ENCODE data around the gene AIFM3.
"Not testable (repeated sequence)": the region's sequence is repeated elsewhere in the genome, so short reads cannot be mapped to it uniquely, and the experiment has no call there.

AIFM3 gene

DNA sequence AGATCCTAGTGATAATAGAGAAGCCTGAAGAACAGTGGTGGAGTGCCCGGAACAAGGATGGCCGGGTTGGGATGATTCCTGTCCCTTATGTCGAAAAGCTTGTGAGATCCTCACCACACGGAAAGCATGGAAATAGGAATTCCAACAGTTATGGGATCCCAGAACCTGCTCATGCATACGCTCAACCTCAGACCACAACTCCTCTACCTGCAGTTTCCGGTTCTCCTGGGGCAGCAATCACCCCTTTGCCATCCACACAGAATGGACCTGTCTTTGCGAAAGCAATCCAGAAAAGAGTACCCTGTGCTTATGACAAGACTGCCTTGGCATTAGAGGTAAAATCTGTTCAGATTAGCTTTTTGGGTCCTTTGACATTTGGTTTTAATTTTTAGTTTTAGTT lies 33.1 kb upstream of the AIFM3 start:
- H3K27ac ChIP-seq (ENCODE audit: low read depth, low read length): no peak overlapping the region
- H3K27me3 ChIP-seq (ENCODE audit: control insufficient read depth, insufficient read depth, low read length): no peaks in the 10 kb centered on the region
- H3K4me3 ChIP-seq (ENCODE audit: low read length): no peak overlapping the region
- H3K36me3 ChIP-seq (ENCODE audit: control insufficient read depth, insufficient read depth, low read length): peaks cover 17% of the 10 kb centered on the region
- H3K9ac ChIP-seq (ENCODE audit: low read length): no peak overlapping the region
- peaks cover 7% of the 10 kb centered on the region for H3K4me1 ChIP-seq (ENCODE audit: control insufficient read depth, insufficient read depth, low read length)

DNA sequence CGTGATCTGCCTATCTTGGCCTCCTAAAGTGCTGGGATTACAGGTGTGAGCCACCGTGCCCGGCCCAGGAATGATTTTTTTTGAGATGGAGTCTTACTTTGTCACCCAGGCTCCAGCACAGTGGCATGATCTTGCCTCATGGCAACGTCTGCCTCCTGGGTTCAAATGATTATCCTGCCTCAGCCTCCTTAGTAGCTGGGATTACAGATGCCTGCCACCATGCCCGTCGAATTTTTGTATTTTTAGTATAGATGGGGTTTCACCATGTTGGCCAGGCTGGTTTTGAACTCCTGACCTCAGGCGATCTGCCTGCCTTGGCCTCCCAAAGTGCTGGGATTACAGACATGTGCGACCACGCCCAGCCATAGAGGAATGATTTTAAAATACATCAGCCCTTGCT lies 32.0 kb upstream of the AIFM3 start:
- not testable (repeated sequence) for H3K9ac ChIP-seq (ENCODE audit: low read length); H3K27me3 ChIP-seq (ENCODE audit: control insufficient read depth, insufficient read depth, low read length); H3K27ac ChIP-seq (ENCODE audit: low read depth, low read length); H3K4me3 ChIP-seq (ENCODE audit: low read length); H3K4me1 ChIP-seq (ENCODE audit: control insufficient read depth, insufficient read depth, low read length)
- peaks cover 17% of the 10 kb centered on the region for H3K36me3 ChIP-seq (ENCODE audit: control insufficient read depth, insufficient read depth, low read length)

DNA sequence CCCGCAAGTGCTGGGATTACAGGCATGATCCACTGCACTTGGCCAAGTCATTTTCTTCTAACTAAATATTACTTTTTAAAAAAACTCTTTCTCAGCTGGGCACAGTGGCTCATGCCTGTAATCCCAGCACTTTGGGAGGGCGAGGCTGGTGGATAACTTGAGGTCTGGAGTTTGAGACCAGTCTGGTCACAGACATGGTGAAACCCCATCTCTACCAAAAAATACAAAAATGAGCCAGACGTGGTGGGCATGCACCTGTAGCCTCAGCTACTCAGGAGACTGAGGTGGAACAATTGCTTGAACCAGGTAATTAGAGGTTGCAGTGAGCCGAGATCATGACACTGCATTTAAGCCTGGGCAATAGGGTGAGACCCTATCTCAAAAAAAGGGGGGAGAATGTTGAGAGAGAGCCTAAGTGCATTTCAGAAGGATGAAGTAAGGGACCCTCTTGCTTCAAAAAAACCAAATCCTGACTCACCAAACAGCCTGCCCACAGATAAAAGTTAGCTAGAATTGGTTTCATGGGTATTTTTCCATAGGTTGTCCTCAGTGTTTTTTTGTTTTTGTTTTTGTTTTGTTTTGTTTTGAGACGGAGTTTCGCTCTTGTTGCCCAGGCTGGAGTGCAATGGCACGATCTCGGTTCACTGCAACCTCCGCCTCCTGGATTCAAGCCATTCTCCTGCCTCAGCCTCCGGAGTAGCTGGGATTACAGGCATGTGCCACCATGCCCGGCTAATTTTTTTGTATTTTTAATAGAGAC lies 31.1 kb upstream of the AIFM3 start:
- H3K36me3 ChIP-seq (ENCODE audit: control insufficient read depth, insufficient read depth, low read length): peaks cover 17% of the 10 kb centered on the region
- not testable (repeated sequence) for H3K27me3 ChIP-seq (ENCODE audit: control insufficient read depth, insufficient read depth, low read length); H3K4me1 ChIP-seq (ENCODE audit: control insufficient read depth, insufficient read depth, low read length); H3K4me3 ChIP-seq (ENCODE audit: low read length); H3K9ac ChIP-seq (ENCODE audit: low read length); H3K27ac ChIP-seq (ENCODE audit: low read depth, low read length)

DNA sequence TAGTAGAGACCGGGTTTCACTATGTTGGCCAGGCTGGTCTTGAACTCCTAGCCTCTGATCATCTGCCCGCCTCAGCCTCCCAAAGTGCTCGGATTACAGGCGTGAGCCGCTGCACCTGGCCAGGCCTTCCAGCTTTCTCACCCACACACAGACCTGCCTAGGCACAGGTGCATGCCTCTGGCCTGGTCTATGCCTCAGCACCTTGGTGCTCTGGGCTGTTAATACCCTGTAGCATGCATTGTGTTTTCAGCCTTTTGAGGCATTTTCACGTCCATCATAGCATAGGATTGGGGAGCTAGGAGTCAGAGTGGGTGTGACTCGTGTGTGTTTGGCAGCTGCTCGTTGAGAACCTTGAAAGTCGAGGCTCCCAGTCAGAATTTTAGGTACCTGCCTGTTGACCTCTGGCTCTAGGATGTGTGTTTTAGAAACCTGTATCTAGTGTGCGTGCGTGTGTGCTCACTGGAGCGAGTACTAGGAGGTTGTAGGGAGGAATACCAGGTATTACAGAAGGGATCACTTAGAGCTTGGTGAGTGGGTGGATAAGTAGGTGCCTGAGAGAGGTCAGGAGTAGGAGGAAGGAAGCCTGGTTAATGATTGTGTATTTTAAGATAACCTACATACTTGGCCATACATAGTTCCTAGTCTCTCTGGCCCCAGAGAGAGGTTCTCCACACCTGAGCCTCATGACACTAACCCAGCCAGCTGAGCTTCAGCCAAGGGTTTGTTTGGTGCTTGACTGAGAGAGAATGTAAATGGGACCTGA lies 29.8 kb upstream of the AIFM3 start:
- Histone ChIP-seq H3K4me1 (ENCODE audit: control insufficient read depth, insufficient read depth, low read length) (peaks cover 7% of the 10 kb centered on the region), H3K27ac (ENCODE audit: low read depth, low read length) (no peak overlapping the region), H3K27me3 (ENCODE audit: control insufficient read depth, insufficient read depth, low read length) (no peaks in the 10 kb centered on the region), H3K4me3 (ENCODE audit: low read length) (peak overlapping the region; percentile 28), H3K9ac (ENCODE audit: low read length) (no peak overlapping the region), H3K36me3 (ENCODE audit: control insufficient read depth, insufficient read depth, low read length) (peaks cover 17% of the 10 kb centered on the region)

DNA sequence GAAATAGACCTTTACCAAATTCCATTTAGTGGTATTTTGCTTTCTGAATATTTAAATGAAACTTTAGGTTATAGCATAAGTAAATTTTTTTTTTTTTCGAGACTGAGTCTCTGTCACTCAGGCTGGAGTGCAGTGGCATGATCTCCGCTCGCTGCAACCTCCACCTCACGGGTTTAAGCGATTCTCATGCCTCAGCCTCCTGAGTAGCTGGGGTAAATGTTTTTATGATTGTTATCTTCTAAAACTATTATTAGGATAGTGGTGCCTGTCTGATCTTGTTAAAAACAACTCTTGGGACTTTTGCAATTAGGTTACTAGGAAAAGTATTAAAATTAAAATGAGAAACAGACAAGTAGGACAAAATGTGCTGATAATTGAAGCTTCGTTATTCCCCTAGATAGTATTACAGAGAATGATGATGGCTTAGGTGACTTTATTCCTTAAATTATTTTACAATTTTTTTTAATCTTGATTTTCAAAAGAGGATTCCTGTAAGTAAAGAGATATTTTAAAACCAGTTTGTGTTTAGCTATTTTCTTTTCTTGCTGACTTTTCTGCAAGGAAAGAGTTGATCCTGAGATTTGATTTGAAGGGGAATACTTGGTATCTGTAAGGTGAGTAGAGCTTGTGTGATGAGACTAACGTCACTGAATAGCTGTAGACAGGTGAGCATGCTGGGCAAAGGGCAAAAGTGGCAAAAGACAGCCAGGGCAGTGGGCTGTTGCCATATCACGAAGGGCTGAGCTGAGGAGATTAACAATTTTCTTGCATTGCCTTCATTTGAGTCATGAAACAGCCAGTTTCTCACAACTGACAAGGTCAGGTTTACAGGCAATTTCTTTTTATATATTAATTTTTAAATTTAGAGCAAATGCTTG lies 29.0 kb upstream of the AIFM3 start:
- Histone ChIP-seq H3K27me3 (ENCODE audit: control insufficient read depth, insufficient read depth, low read length) (no peaks in the 10 kb centered on the region), H3K4me1 (ENCODE audit: control insufficient read depth, insufficient read depth, low read length) (peaks cover 7% of the 10 kb centered on the region), H3K36me3 (ENCODE audit: control insufficient read depth, insufficient read depth, low read length) (peaks cover 17% of the 10 kb centered on the region), H3K9ac (ENCODE audit: low read length) (no peak overlapping the region), H3K27ac (ENCODE audit: low read depth, low read length) (no peak overlapping the region), H3K4me3 (ENCODE audit: low read length) (no peak overlapping the region)

DNA sequence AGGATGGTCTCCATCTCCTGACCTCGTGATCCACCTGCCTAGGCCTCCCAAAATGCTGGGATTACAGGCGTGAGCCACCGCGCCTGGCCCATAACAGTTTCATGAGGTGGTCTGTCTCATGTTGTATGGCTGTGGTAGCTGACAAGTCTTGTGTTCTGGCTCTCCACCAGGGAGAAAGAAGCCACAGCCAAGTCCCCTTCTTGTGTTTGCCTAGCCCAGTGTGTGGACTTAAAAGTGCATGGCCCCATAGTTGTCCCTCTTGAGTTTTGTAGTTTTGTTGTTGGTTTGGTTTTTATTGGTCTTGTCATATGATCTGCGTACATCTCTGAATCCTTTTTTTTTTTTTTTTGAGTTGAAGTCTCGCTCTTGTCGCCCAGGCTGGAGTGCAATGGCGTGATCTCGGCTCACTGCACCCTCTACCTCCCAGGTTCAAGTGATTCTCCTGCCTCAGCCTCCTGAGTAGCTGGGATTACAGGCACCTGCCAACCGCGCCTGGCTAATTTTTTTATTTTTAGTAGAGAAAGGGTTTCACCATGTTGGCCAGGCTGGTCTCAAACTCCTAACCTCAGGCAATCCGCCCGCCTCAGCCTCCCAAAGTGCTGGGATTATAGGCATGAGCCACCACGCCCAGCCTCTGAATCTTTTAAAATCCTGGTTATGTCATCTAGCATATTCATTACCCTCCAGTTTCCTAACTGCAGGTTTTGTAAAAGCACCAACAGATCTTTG lies 27.4 kb upstream of the AIFM3 start:
- not testable (repeated sequence) for H3K4me3 ChIP-seq (ENCODE audit: low read length); H3K27ac ChIP-seq (ENCODE audit: low read depth, low read length); H3K9ac ChIP-seq (ENCODE audit: low read length); H3K27me3 ChIP-seq (ENCODE audit: control insufficient read depth, insufficient read depth, low read length); H3K4me1 ChIP-seq (ENCODE audit: control insufficient read depth, insufficient read depth, low read length)
- peaks cover 11% of the 10 kb centered on the region for H3K36me3 ChIP-seq (ENCODE audit: control insufficient read depth, insufficient read depth, low read length)

DNA sequence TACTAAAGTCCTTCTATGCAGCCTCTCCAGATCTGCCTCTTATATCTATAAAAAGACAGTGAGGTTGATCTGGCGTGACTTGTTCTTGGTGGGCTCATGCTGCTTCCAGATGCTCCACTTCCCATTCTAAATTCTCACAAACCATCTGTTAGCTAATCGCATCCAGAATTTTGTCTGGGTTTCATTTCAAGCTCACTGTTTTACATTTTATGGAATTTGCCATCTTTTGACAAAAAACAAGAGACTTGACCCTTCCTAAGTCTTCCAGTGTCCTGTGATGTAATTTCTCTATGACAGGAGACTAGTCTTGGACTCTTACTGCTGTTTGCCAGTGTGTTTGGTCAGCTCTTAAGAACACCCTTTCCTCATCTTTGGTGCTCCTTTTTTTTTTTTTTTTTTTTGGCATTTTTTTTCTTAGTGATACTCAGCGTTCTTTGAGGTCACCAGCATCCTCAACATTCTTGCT lies 26.8 kb upstream of the AIFM3 start:
- no peaks in the 10 kb centered on the region for H3K27me3 ChIP-seq (ENCODE audit: control insufficient read depth, insufficient read depth, low read length)
- H3K36me3 ChIP-seq (ENCODE audit: control insufficient read depth, insufficient read depth, low read length): peaks cover 11% of the 10 kb centered on the region
- H3K4me1 ChIP-seq (ENCODE audit: control insufficient read depth, insufficient read depth, low read length): peaks cover 7% of the 10 kb centered on the region
- H3K27ac ChIP-seq (ENCODE audit: low read depth, low read length): no peak overlapping the region
- H3K9ac ChIP-seq (ENCODE audit: low read length): no peak overlapping the region
- no peak overlapping the region for H3K4me3 ChIP-seq (ENCODE audit: low read length)

DNA sequence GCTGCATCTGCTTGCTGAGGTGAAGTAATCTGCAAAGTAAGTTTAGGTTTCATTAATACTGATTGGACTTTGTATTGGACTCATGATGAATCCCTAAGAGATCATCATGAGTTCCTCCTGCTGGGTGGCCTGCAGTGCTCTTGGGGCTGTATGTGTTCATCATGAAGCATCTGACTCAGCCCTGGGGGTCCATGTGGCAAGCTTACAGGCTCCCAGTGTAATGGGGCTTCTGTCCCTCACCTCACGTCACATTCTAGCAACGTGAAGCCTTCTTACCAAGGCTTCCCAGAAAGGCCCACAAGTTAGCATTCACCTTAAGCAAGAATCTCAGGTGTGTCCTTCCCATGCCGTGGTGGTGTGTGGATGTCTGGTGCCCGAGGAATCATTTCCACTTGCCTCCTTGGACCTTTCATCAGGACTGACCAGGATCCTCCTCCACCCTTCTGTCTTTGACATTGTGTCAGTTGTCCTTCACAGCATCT lies 26.1 kb upstream of the AIFM3 start:
- H3K9ac ChIP-seq (ENCODE audit: low read length): no peak overlapping the region
- H3K27me3 ChIP-seq (ENCODE audit: control insufficient read depth, insufficient read depth, low read length): no peaks in the 10 kb centered on the region
- no peak overlapping the region for H3K27ac ChIP-seq (ENCODE audit: low read depth, low read length)
- H3K36me3 ChIP-seq (ENCODE audit: control insufficient read depth, insufficient read depth, low read length): peaks cover 8% of the 10 kb centered on the region
- H3K4me1 ChIP-seq (ENCODE audit: control insufficient read depth, insufficient read depth, low read length): peaks cover 7% of the 10 kb centered on the region
- no peak overlapping the region for H3K4me3 ChIP-seq (ENCODE audit: low read length)

DNA sequence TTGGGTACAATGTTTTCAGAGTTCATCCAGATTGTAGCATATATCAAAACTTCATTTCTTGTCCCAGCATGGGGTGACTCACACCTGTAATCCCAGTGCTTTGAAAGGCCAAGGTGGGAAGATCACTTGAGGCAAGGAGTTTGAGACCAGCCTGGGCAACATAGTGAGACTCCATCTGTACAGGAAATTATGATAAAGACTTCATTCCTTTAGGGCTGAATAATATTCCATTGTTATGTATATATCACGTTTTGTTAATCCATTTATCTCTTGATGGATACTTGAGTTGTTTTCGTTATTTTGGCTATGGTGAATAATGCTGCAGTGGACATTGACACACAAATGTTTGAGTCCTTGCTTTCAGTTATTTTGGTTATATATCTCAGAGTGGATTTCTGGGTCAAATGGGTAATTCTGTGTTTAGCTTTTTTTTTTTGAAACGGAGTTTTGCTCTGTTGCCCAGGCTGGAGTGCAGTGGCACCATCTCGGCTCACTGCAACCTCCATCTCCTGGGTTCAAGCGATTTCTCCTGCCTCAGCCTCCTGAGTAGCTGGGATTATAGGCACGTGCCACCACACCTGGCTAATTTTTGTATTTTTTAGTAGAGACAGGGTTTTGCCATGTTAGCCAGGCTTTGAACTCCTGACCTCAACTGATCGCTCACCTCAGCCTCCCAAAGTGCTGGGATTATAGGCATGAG lies 24.7 kb upstream of the AIFM3 start:
- not testable (repeated sequence) for H3K36me3 ChIP-seq (ENCODE audit: control insufficient read depth, insufficient read depth, low read length); H3K27me3 ChIP-seq (ENCODE audit: control insufficient read depth, insufficient read depth, low read length); H3K9ac ChIP-seq (ENCODE audit: low read length); H3K4me3 ChIP-seq (ENCODE audit: low read length); H3K4me1 ChIP-seq (ENCODE audit: control insufficient read depth, insufficient read depth, low read length); H3K27ac ChIP-seq (ENCODE audit: low read depth, low read length)

DNA sequence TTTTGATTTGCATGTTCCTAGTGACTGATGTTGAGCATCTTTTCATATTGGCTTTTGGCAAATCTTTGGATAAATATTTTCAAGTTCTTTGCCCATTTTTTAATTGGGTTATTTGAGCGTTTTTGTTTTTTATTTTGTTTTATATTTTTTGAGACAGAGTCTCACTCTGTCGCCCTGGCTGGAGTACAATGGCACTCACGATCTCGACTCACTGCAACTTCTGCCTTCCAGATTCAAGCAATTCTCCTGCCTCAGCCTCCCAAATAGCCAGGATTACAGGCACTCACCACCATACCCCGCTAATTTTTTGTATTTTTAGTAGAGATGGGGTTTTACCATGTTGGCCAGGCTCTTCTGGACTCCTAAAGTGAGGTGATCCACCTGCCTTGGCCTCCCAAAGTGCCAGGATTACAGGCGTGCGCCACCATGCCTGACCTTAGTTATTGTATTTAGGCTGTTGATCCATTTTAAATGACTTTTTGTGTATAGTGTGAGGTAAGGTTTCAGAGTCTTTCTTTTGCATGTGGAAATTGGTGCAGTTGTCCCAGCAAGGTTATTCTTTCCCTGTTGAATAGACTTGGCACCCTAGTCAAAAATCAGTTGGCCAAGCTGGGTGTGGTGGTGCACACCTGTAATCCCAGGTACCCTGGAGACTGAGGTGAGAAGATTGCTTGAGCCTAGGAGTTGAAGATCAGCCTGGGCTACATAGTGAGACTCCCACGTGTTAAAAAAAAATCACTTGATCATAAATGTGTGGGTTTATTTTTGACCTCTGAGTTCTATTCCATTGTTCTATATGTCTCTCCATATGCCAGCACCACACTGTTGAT lies 23.7 kb upstream of the AIFM3 start:
- H3K9ac ChIP-seq (ENCODE audit: low read length): no peak overlapping the region
- H3K36me3 ChIP-seq (ENCODE audit: control insufficient read depth, insufficient read depth, low read length): no peaks in the 10 kb centered on the region
- no peaks in the 10 kb centered on the region for H3K27me3 ChIP-seq (ENCODE audit: control insufficient read depth, insufficient read depth, low read length)
- no peaks in the 10 kb centered on the region for H3K4me1 ChIP-seq (ENCODE audit: control insufficient read depth, insufficient read depth, low read length)
- no peak overlapping the region for H3K4me3 ChIP-seq (ENCODE audit: low read length)
- H3K27ac ChIP-seq (ENCODE audit: low read depth, low read length): no peak overlapping the region

DNA sequence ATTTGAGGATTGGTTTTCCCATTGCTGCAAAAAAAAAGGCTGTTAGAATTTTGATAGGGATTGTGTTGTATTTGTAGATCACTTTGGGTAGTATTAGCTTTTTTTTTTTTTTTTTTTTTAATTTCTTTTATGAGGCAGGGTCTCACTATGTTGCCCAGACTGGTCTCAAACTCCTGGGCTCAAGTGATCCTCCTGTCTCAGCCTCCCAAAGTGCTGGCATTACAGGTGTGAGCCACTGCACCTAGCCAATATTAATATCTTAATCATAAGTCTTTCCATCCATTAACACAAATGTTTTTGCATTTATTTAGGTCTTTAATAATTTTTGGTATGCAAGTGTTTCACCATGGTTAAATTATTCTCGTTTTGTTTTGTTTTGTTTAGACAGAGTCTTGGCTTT lies 23.0 kb upstream of the AIFM3 start:
- Histone ChIP-seq H3K4me3 (ENCODE audit: low read length) (no peak overlapping the region), H3K36me3 (ENCODE audit: control insufficient read depth, insufficient read depth, low read length) (no peaks in the 10 kb centered on the region), H3K9ac (ENCODE audit: low read length) (no peak overlapping the region), H3K27ac (ENCODE audit: low read depth, low read length) (no peak overlapping the region), H3K4me1 (ENCODE audit: control insufficient read depth, insufficient read depth, low read length) (no peaks in the 10 kb centered on the region), H3K27me3 (ENCODE audit: control insufficient read depth, insufficient read depth, low read length) (no peaks in the 10 kb centered on the region)
